Hematopoietic multipotent progenitor cell treated with erythropoietin and hydrocortisone succinate and interleukin-3 and kit ligand, for 6 days (in vitro differentiated cells): ENCODE results near the gene MOB3B.

Experiments
- DNase-seq: peaks from one replicate; pipeline ENCODE4 v3.0.0-alpha.2; 2015

Gene MOB3B

DNA sequence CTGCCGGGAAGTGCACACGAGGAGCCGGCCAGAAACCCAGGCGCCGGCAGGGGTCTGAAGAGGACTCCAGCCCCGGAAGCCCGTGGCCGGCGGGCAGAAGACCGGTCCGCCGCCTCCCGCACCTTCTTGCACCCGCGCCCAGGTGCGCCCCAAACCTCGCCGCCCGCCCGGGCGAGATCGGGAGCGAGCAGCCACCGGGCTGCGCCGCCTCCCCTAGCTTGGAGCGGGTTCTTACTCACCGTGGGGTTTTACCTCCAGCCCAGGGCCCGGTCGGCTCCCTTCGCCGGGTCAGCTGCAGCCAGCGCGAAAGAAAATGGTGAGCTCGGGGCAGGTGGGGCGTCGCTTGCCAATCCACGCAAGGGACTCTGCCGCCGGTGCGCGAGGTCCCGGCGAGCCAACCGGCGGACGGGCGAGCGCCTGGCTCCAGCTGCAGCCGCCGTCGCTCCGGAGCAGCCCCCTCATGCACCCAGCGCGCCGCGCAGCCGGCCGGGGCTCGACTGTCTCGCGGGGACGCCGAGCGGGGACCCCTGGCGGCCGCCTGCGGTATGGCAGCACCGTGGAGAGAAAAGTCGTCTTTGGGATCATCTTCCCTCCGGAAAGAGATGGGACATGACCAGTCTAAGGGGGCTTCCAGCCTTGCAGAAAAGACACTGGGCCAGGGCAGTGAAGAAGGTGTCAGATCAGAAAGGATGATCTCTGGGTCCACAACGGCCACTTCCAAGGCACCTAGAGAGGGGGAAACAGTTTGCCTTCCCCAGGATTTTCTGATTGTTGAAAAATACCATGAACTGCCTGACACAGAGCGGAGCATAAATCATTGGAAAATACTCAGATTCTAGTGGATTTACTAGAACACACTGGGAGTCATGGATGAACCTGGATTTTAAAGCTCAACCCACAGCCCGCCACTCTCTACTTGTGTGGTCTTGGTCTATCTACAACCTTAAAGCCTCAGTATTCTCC lies at the start of gene MOB3B:
TSS of gene MOB3B (minus strand) at position 499 of the 963 bp plus-strand sequence. CDS start 74,264 bp downstream, outside the sequence.
- peak; percentile 77 for DNase-seq

DNA sequence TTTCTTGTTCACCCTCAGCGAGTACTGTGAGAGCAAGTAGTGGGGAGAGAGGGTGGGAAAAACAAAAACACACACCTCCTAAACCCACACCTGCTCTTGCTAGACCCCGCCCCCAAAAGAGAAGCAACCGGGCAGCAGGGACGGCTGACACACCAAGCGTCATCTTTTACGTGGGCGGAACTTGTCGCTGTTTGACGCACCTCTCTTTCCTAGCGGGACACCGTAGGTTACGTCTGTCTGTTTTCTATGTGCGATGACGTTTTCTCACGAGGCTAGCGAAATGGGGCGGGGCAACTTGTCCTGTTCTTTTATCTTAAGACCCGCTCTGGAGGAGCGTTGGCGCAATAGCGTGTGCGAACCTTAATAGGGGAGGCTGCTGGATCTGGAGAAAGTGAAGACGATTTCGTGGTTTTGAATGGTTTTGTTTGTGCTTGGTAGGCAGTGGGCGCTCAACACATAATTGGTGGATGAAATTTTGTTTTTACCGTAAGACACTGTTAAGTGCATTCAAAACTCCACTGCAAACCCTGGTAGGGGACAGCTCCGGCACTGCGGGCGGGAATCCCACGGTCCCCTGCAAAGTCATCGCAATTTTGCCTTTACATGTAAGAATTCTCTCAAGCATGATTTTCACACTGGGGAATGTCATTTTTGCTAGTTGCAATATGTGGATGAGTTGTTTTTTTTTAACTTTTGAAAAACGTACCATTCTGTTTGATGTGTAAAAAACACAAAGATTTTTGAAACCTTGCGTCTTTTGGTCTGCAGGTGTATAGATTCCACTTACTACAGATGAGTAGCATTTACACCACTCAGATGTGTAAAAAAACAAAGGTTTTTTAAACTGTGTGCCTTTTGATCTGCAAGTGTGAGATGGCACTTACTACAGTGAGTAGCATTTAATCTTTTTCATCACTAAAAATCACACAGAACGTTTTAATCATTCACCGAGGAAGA lies 44.3 kb upstream of the MOB3B start:
- DNase-seq, result peak; percentile 100

DNA sequence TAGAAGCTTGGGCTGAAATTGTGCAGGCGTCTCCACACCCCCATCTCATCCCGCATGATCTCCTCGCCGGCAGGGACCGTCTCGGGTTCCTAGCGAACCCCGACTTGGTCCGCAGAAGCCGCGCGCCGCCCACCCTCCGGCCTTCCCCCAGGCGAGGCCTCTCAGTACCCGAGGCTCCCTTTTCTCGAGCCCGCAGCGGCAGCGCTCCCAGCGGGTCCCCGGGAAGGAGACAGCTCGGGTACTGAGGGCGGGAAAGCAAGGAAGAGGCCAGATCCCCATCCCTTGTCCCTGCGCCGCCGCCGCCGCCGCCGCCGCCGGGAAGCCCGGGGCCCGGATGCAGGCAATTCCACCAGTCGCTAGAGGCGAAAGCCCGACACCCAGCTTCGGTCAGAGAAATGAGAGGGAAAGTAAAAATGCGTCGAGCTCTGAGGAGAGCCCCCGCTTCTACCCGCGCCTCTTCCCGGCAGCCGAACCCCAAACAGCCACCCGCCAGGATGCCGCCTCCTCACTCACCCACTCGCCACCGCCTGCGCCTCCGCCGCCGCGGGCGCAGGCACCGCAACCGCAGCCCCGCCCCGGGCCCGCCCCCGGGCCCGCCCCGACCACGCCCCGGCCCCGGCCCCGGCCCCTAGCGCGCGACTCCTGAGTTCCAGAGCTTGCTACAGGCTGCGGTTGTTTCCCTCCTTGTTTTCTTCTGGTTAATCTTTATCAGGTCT lies 43.5 kb upstream of the MOB3B start, which contains the start of gene C9orf72:
TSS of gene C9orf72 (minus strand) at position 564 of the 716 bp plus-strand sequence. CDS start 6,361 bp downstream, outside the sequence.
- DNase-seq, result peak; percentile 80

DNA sequence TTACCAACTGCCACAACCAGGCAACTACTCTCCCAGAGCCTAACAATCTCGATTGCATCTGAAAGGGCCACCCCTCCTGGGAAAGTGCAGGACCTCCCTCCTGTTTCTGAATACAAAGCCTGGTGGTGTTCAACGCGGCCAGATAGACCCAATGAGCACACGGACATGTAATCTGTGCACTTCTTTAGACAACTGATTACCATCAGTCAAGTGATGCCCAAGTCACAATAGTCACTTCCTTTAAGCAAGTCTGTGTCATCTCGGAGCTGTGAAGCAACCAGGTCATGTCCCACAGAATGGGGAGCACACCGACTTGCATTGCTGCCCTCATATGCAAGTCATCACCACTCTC lies 42.9 kb upstream of the MOB3B start:
- DNase-seq, result peak; percentile 79

DNA sequence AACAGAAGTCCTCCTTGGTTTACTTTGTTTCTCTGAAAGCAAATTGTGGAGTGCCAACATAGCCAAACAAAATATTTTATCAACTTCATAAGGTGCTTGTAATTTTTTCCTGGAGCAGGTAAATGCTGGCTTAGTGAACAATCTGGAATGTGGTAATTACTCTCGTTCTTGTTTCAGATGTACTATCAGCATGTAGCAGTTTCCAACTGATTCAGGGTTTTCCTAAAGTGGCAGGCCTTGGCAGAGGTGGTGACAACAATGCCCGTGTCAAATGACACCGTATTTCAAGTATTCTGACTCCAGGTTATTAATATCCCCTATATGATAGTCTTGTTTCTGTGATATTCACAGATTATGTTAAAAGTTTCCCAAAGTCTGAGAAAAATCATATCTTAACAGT lies 42.4 kb upstream of the MOB3B start:
- DNase-seq, result no peak

DNA sequence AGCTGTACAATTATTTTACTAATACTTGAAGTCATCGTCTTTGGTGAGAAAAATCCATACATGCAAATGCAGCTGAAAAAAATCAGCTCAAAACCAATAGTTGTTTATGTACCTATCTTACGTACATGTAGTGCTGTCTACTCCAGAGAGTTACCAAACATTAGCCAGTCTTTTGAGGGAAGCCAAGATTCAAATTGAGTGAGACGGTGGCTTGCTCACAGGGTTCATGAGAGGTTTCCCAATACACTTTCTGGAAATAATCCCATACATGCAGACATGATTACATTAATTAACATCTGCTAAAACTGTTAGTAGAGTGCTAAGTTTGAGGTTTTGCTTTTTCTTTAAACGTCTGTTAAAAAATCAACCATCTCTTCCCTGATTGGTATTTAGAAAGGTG lies 41.4 kb upstream of the MOB3B start:
- no peak for DNase-seq

DNA sequence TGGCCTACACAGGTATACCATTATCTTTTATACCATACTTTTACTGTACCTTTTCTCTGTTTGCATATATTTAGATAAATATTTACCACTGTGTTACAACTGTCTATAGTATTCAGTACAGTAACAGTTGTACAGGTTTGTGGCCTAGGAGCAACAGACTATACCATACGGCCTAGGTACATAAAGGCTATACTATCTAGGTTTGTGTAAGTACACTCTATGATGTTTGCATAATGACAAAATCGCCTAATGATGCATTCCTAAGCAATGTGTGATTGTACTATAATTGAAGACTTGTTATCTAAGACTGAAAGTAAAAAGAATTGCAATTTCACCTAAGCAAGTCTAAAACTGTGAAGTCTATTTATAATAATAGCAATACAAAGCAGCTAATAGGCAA lies 39.8 kb upstream of the MOB3B start:
- DNase-seq, result no peak

DNA sequence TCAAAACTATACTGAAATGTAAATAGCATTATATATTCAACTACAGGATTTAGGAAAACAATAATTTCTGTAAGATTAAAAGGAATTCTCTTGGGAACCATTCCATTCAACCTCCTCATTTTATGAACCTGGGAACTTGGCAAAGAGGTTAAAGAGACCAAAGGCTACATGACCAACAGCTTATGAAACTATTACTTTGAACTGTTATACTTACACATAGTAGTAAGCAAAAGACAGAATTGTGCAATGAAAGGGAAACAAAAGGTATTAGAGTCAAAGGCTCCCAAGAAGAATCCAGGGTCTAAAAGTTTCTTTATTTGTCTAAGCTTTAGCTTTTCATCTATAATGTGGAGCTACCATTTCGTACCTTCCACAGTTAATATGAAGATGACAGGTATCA lies 36.5 kb upstream of the MOB3B start:
- no peak for DNase-seq

DNA sequence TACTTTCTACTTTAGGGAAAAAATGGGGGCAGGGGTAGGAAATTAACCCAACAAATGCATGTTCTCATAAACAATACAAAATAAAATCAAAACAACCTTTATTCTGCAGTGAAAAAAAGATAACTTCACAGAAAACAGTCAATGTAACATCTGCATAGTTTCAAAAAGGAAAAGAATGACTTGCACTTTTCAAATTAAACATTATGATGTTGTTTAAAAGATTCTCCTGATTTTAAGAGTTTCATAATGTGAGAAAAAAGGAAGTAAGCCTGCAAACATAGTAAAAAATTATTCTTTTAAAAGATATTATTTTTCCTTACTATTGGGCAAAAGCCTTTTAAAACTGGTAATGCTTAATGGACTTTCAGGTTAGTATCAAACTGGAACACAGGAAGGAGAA lies 36.1 kb upstream of the MOB3B start:
- peak; percentile 18 for DNase-seq

DNA sequence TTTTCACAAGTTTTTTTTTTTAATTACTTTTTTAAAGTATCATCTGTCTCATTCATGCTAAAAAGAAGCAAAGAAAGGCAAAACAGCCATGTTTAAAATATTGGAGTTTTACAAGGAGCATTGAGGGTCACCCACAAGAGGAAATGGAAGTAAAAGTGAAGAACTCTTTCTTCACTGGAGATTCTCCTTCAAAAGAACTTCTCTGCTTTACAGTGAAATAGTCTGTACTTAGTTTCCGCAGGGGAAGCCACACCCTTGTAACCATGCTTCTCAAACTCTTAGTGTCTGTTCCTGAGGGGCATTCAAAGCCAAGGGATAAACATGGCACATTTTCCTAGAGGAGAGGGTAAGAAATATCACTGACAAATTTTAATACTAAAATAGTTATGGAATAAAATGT lies 35.1 kb upstream of the MOB3B start:
- DNase-seq, result no peak

DNA sequence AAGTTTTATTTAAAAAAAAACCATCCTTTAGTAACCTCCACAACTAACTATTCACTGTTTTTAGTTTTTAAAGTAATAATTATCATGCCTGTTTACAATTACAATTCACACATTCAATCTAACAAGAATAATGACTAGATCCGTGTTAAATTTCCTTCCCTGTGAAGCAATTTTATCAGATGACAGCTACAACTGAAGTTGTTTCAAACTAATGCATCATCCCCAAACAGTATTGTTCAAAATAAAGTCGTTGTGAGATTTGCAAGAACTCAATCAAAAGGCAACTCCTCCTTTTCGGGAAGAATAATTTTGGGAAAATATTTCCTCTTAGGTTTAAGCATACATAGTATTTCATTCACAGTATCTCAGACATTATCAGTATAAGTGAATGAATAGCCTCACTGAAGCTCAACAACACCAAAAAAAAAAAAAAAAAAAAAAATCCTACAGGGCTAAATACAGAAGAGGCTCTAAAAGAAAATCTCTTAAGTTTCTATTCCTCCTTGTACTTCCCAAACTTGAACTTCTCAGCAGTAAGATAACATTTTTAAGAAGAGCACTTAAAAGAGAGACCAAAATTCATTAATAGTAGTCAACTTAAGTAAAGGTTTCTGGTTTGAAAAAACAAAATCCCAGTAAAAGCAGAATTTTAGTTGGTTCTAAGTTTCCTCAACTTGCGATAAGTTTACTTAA lies 34.3 kb upstream of the MOB3B start:
- no peak for DNase-seq

DNA sequence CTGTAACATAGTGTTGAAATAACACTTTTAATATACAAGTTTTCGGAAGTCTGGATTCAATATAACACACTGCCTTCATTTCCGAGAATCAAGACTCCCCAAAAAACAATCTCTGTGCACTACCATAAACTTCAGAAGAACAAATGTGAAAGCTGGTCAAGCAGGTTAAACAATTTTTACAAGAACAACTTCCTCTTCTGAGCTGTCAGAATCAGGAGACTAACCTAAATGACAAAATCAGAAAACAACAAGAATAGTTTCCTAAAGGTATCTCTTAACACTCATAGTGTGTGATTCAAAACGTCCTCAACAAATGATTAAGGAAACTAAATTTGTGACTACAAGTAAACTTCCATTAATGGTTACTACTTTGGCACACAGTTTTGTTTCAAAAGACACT lies 32.1 kb upstream of the MOB3B start:
- DNase-seq, result no peak

DNA sequence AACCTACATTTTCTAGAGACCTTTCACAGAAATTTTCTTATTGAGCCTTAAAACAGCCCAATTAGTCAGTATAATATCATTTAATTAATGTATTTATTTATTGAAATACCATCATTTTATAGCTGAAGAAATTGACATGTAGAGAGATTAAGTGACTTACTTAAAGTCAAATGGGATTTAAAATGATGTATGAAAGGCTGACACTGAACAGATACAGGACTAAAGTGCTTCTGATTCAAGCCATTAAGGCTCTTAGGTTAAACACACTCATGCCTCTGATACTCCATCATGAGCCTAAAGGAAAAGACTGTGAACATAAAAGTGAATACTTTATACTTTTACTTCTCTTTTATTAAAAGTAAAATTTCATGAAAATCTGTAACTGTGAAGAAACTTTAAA lies 30.8 kb upstream of the MOB3B start:
- DNase-seq, result no peak

DNA sequence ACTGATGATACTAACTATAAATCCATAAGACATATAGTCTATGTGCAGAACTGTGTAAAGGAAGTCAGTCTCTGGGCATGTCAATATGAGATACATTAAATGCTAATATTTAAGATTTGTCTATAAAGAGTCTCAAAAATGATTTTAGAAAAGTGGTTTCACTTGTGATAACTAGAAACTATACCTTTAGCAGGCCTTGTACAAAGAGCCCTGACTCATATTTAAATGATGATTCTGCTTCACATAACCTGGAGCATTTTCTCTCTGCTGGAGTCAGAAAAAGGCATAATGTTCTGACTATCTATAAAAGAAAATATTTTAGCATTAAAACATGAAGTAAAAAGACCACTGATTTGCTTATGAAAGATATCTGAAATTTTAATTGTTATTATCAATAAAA lies 28.7 kb upstream of the MOB3B start:
- no peak for DNase-seq

DNA sequence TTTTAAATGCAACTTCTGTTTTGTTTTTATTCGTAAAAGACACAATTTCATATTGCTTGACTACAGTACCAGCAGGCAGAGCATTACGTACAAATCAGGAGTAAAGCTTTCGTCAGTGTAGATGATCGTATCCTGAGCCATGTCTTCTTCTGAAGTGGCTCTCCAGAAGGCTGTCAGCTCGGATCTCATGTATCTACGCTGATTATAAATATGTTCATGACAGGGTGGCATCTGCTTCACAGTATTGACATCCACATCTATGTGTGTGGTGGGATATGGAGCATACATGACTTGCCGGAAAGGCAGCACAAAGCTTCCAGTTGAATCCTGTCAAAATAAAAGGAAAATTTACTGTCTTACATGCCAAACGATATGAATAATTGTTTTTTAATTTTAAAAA lies 26.9 kb upstream of the MOB3B start:
- DNase-seq, result no peak

DNA sequence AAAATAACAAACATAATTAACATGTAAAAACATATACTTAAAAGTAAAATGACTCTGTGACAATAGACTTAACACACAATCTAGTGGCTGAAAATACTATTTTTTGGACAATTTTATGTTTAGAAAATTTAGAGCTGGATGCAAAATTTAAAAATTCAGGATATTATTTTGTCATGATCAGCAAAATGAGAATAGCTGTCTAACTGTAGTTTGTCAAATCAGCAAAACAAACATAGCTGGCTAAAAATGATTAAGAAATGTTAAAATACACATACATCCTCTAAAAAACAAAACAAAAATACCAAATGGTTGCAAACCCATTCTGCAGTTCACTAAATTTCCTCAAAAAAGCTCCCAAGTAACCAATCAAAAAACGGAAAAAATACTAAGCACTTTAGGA lies 25.1 kb upstream of the MOB3B start:
- DNase-seq, result no peak

DNA sequence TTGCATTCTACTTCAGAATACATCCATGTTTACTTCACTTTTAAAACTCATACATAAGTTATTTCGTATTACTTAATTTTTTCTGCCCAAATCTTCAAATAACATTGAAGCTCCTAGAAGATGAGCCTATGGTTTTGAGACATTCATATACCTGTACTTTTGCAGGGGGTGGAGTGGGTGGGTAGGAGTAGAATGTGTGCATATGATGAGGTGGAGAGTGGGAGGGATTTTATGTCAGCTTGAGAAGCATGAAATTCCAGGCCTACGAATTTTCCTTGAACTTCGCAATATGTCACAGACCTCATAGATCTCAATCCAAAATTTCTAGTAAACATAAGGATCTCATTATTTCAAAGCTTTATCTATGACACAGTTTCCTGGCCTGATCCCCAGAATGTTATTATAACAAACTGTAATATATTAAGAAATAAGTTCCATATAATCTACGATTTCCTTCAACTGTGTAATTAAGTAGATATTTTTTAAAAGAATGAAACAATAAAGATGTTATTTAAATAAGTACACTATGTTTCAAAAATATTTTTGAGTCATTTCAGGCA lies 19.7 kb upstream of the MOB3B start:
- no peak for DNase-seq

DNA sequence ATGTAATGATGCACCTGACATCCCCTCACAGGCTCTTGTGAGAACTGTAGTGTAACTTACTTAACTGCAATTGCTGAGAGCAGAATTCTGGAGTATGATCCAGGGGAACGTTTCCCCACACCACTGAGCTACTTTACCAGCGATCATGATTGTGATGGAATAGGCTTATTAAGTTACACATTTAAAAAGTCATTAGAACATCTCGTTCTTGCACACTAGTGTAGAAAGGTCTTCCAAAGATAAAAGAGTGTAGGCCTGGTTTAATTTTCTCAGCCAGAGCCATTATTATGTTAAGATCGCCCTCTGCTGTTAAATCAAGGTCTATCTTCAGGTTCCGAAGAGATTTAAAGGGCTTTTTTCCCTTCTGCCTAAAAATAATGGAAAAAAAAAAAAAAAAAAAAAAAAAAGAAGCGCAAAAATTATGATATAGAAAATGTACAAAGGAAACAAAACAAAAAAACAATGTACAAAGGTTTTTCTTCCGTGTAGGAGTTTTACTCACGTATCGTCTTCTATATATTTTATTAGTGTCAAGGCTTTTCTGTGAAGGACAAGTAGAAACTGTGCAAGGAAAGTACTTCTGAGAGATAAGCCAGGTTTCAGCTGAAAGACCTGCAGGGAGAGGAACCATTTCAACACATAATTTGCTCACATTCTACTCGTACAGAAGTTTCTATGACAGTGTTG lies 18.6 kb upstream of the MOB3B start:
- peak; percentile 78 for DNase-seq

DNA sequence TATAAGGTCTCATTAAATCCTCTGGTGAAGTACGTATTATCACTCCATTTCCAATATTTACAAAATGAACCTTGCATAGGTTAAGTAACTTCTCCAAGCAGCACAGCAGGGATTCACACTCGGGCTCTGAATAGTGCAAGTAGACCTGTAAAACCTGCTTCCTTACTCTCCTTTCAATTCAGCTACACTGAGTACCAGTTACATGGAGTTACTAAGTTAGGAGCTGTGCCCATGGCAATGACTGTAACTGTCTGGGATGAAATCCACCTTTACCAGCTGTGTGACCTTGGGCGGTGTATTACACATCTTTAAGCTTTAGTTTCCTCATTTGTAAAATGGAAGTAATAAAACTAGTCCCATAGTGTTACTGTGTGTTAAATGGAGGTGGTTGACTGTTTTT lies 15.9 kb upstream of the MOB3B start:
- DNase-seq, result no peak

DNA sequence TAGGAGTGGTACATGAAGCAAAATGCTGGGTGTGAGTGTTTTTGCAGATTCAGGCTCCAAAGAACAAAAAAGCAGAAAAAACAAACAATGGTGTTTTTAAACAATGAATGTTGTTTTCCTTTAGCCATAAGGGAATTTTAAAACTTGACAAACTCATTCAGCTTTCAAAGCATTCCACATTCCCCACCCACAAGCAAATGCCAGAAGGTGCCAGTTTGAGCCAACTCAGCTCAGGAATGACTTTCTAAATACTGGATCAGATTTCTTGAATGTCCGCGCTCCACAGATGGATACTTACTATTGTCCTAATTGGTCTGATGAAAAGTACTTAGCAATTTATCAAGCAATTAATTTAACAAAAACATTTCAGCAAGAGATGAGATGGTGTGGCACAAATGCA lies 12.9 kb upstream of the MOB3B start:
- no peak for DNase-seq

DNA sequence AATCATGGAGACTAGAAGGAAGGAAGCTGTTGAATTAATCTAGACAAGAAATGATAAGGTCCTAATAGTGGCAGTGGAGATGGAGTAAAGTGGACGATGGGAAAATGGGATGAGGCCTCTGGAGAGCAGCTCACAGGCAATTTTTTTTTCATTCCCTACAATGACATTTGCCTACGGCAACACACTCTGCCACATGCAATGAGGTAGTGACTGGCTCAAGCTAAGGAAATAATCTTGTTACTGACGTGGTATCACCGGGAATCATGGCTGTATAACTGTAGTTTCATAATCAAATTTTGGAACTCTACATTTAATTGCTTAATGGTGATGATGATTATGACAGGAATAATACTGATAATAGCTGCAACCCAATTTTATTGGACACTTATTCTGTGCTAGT lies 12.1 kb upstream of the MOB3B start:
- no peak for DNase-seq
